GM21528 (cell line): ENCODE results near the gene HFM1.
"Not testable (repeated sequence)": the region's sequence is repeated elsewhere in the genome, so short reads cannot be mapped to it uniquely, and the experiment has no call there.

Experiments used
- ATAC-seq: cut with Tn5 transposase; IDR thresholded peaks from one replicate; pipeline ENCODE4 v1.9.1; 2021; ENCODE audit warnings: mild to moderate bottlenecking, moderate library complexity; ENCODE audit not compliant: unreplicated experiment, low FRiP score

Gene HFM1

GRCh38 chr1:91372230-91372629, 32.4 kb downstream of the HFM1 start:
- not testable (repeated sequence) for ATAC-seq

DNA sequence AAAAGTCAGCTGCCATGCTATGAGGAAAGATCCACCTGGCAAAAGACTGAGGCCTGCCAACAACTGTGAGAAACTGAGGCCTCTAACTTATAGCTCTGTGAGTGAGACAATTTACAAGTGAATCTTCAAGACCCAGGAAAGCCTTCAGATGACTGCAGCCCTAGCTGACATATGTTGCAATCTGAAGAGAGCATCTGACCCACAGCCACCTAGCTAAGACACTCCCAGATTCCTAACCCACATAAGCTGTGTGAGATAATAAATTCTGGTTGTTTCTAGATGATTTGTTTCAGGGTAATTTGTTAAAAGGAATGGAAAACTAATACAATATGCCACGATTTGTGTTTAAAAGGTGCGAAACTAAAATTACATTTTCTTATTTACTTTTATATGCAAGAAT, 55.1 kb downstream of the HFM1 start:
- no peak for ATAC-seq

DNA sequence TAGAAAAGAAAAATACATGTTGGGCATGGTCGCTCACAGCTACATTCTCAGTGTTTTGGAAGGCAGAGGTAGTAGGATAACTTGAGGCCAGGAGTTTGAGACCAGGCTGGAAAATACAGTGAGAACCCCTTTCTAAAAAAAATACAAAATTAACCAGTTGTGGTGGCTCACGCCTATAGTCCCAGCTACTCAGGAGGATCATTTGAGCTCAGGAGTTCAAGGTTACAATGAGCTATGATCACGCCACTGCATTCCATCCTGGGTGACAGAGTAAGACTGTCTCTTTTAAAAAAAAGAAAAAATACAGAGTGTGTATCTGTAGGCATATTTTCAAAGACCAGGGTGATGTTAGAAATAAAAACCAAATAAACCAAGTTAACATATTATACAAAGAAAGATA, 57.8 kb downstream of the HFM1 start:
- ATAC-seq, result no peak

DNA sequence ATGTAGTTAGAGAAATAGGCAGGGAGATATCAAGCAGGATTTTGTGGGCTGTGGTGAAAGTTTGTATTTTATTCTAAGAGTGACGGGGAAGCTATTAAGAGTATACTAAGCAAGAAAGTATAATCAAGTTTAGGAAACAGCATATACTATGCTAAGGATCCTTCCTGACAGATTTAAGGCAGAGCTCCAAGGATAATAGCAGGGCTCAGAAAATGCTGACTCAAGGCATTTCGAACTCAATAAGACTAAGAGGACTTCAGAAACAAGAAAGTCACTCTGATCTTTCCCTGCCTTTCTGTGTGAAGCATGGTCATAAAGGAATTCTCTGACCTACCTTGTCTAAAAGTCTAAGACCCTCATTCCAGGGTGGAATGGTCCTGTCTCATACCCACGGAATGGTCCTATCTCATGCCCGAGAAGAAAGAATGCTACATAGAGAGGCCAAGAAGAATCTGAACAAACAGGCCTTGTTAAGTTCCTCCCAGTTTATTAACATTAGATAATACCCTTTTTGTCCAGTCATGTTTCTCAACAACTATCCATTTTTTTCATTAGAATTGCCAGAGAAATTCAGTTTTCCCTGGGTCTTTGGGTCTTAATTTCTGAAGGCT, 59.1 kb downstream of the HFM1 start:
- no peak for ATAC-seq

- ATAC-seq, result no peak
Observed at GRCh38 chr1:91338501-91338900, 66.1 kb downstream of the HFM1 start.

DNA sequence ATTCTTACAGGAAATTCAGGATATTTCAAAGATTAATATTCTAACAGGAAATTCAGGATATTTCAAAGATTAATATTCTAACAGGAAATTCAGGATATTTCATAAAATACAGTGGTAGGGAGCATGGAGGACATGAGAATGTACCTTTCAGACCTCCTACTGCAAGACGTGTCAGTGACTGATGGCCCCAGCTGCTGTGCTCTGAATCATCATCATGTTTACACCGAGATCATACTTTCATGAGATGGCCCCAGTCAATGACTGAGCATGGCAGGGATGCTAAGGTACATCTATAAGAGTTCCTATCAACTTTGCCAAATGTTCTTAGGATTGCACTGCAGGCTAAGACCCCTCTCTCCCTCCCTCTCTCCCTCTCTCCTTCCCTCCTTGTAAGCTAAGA, 69.0 kb downstream of the HFM1 start:
- no peak for ATAC-seq

DNA sequence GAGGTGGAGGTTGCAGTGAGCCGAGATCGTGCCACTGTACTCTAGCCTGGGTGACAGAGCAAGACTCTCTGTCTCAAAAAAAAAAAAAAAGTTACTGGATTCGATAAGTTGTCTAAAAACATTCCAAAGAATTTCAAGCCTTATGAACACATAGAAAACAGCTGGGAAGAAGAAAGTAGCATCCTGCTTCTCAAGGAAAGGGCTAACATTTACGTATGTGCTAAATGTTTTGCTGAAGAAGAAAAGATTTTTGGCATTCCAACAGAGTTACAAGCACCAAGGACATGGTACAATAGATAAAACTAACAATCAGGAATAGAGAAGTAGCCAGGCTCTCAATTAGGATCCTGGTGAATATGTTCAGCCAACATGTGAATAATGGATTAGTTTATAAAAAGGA, 69.8 kb downstream of the HFM1 start:
- no peak for ATAC-seq

DNA sequence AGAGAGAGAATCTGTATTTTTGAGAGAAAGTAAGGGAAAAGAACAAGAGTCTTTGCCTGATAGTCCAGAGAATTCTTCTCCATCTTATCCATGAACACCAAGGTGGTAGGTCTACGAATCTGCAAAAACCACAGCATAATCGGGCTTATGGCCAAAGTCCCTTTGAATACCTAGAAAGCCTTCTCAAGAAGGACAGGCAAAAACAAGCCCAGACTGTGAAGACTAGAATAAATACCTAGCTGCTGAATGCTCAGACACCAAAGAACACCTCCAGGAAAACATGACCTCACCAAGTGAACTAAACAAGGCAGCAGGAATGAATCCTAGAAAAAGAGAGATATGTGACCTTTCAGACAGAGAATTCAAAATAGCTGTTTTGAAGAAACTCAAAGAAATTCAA, 79.2 kb downstream of the HFM1 start:
- no peak for ATAC-seq

- no peak for ATAC-seq
Observed at GRCh38 chr1:91314643-91315042, 90.0 kb downstream of the HFM1 start.

GRCh38 chr1:91311672-91312071, 93.0 kb downstream of the HFM1 start:
- no peak for ATAC-seq

DNA sequence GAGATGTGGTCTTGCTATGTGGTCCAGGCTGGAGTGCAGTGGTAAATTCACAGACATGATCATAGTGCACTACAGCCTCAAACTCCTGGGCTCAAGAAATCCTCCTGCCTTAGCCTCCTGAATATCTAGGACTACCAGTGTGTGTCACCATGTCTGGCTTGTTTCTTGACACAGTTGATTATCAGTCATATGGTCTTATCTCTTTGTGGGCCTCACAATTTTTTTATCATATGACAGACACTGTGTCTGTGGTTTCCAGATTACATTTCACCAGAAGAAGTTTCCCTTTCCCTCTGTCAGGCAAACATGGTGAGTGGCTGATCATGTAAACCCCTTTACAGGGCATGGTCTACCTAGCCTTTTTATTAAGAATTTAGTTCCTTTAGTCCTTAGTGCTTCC, 96.1 kb downstream of the HFM1 start:
- no peak for ATAC-seq

DNA sequence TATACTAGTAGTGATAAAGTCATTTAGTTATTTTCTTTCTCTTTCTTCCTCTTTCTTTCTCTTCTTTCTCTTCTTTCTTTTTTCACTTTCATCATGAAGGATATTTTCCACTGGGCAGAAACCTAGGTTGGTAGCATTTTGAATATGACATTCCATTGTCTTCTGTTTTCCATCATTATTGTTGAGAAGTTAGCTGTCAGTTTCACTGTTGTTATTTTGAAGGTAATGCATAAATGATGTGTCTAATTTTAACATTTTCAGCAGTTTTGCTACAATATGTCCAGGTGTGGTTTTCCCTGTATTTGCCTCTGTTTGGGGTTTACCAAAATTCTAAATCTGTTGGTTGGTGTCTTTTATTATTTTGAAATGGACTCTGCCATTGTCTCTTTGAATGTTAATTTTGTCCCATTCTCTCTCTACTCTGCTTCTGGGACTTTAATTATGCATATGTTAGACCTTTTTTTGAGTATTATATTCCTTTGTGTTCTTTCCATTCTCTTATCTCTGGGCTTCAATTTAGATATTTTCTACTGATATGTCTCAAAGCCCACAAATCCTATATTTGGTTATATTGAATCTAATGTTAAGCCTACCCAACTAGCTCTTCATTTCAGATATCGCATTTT, 96.7 kb downstream of the HFM1 start:
- ATAC-seq, result no peak

- ATAC-seq, result no peak
Observed at GRCh38 chr1:91303165-91303564, 101.5 kb downstream of the HFM1 start.

DNA sequence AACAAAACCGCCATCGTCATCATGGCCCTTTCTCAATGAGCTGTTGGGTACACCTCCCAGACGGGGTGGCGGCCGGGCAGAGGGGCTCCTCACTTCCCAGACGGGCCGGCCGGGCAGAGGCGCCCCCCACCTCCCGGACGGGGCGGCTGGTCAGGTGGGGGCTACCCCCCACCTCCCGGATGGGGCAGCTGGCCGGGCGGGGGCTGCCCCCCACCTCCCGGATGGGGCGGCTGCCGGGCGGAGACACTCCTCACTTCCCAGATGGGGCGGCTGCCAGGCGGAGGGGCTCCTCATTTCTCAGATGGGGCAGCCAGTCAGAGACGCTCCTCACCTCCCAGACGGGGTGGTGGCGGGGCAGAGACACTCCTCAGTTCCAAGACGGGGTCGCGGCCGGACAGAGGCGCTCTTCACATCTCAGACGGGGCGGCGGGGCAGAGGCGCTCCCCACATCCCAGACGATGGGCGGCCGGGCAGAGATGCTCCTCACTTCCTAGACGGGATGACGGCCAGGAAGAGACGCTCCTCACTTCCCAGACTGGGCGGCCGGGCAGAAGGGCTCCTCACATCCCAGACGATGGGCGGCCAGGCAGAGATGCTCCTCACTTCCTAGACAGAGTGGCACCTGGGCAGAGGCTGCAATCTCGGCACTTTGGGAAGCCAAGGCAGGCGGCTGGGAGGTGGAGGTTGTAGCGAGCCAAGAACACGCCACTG, 115.6 kb downstream of the HFM1 start:
- not testable (repeated sequence) for ATAC-seq

- ATAC-seq, result not testable (repeated sequence)
Observed at GRCh38 chr1:91286962-91287317, 117.7 kb downstream of the HFM1 start.

DNA sequence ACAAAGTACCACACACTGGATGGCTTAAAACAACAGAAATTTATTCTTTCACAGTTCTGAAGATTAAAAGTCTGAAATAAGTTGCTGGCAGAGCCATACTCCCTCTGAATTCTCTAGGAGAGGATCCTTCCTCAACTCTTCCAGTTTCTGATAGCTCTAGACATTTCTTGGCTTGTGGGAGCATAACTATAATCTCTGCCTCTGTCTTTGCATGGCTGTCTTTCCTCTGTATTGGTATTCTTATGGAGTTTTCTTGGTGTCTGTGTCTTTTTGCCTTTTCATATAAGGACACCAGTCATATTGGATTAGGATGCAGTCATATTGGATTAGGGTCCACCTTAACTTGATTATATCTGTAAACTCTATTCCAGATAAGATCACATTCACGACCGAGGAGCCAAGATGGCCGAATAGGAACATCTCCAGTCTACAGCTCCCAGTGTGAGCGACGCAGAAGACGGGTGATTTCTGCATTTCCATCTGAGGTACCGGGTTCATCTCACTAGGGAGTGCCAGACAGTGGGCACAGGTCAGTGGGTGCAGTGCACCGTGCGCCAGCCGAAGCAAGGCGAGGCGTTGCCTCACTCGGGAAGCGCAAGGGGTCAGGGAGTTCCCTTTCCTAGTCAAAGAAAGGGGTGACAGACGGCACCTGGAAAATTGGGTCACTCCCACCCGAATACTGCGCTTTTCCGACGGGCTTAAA, 118.2 kb downstream of the HFM1 start:
- ATAC-seq, result not testable (repeated sequence)

DNA sequence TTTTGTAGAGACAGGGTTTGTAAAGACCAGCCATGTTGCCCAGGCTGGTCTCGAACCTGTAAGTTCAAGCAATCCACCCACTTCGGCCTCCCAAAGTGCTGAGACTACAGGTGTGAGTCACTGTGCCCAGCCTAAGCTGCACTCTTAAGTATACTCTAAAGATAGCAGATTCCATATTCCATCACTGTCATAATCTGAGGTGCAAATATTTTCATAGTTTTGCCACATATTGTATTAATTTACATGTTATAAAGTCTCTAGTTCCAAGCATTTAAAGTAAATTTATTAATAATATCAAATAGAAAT, 121.3 kb downstream of the HFM1 start:
- ATAC-seq, result no peak

DNA sequence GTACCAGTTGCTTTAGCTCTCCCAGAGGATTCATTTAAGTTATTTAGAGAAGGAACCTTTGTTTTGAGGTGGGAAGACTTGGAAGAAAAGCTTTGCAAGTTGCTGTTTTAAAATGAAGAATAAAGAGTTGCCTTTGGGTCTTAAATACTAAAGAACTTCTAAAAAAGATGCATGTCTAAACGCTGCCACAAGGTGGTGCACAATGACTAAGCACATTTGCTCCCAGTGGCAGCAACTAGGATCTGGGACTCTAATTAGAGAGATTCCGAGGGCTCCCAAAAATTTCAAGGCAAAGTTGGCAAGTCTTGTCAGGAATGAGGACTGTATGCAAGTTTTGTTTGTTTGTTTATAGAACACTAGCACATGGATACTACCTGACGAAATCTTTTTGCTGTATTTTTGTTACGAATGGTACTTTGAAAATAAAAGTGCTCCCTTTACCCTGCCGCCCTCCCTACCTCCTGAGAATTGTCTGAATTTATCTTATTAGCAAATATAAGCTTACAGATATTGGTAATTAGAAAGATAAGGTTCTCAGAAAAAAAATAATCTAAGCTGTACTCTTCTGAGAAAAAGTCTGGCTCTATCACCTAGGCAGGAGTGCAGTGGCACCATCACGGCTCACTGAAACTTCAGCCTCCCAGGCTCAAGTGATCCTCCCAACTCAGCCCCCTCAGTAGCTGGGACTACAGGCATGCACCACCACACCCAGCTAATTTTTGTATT, 121.8 kb downstream of the HFM1 start:
- ATAC-seq, result no peak

DNA sequence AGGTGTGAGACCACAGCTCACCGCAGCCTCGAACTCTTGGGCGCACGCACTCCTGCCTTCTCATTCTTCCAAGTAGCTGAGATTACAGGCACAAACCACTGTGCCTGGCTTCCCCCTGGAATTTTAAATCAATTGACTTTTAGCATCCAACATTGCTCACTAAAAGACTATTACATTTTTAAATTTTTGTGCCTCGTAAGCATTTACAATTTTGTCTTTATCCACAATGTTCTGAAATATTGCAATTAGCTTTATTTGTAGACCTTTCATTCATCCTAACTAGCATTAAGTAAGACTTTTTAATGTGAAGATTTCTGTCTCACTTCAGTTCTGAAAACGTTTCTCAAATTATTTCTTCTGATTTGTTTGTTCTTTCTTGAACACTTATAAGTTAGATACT, 122.9 kb downstream of the HFM1 start:
- no peak for ATAC-seq

DNA sequence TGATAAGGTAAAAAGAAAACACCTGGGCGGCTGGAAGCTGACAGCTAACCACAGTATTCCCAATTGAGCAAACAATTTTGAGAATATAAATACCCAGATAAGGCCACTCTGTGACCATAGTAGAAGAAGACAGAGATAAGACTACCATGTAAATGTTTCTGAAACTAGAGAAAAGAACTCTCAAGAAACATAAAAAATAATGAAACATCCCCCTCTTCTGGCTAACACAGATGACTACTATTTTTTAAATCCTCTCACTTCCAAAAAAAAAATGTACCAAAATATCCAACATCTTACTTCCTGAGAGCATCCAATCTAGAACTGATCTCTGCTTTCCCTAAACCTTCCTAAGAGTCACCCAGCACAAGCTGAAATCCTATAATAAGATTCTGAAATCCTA, 125.9 kb downstream of the HFM1 start:
- no peak for ATAC-seq

GRCh38 chr1:91273875-91274274, 130.8 kb downstream of the HFM1 start:
- no peak for ATAC-seq
